Ascending aorta (tissue), 2 donors: ENCODE data around the gene COX5A. TPM values are rescaled to one million over a fixed set of nuclear protein-coding genes. Genes with fewer than 3 reads are reported as not detected.

Experiments used
- DNase-seq, 2 donors: peaks; one replicate each; pipeline ENCODE4 v3.0.0-alpha.2; 2019; ENCODE audit warnings: low spot score in 2 of 2
- H3K27ac ChIP-seq, 2 donors: fragments of 200-600 bp; sonication (generic); one replicate each; pipeline ENCODE4 v1.5.1; 2016 to 2017; ENCODE audit warnings: mild to moderate bottlenecking in 1 of 2
- H3K27me3 ChIP-seq: fragments of 200-600 bp; sonication (generic); one replicate; pipeline ENCODE4 v1.5.1; 2017
- H3K36me3 ChIP-seq, 2 donors: fragments of 200-600 bp; sonication (generic); one replicate each; pipeline ENCODE4 v1.5.1; 2016
- H3K4me1 ChIP-seq, 2 donors: fragments of 200-600 bp; sonication (generic); one replicate each; pipeline ENCODE4 v1.5.1; 2016 to 2017; ENCODE audit warnings: mild to moderate bottlenecking in 1 of 2
- H3K4me3 ChIP-seq, 2 donors: fragments of 200-600 bp; sonication (generic); one replicate each; pipeline ENCODE4 v1.5.1; 2016 to 2017; ENCODE audit warnings: mild to moderate bottlenecking in 1 of 2
- H3K9me3 ChIP-seq, 2 donors: fragments of 200-600 bp; sonication (generic); one replicate each; pipeline ENCODE4 v1.5.1; 2016
- intact Hi-C: fragments of 100-400 bp; cut with DNase I; formaldehyde crosslinking; loops from one replicate; pipeline ENCODE4 v1.15.1; 2023
- total RNA-seq: library from RNA; depleted of rRNA; stranded (reverse); fragments of >200 nt; gene quantifications from one replicate; pipeline ENCODE4 v1.1.0, GENCODE V29; 2016
- TF ChIP-seq, protein P1 (sequence below), 3 experiments: fragments of 200-600 bp in 2 of 3; fragments of 450-650 bp in 1 of 3; sonication (generic) in 2 of 3; IDR thresholded peaks; one replicate each; pipeline ENCODE4 v1.5.1; 2016 to 2019; ENCODE audit warnings: antibody characterized with exemption in 3 of 3, mild to moderate bottlenecking in 1 of 3, moderate library complexity in 1 of 3

COX5A gene
- total RNA-seq, 1 donor from 2014 or later: 83.5 TPM

- no peak overlapping the region for H3K27ac ChIP-seq
- peaks cover 11 to 13% of the 10 kb centered on the region in 2 donors for H3K36me3 ChIP-seq
- TF ChIP-seq, protein P1, sequence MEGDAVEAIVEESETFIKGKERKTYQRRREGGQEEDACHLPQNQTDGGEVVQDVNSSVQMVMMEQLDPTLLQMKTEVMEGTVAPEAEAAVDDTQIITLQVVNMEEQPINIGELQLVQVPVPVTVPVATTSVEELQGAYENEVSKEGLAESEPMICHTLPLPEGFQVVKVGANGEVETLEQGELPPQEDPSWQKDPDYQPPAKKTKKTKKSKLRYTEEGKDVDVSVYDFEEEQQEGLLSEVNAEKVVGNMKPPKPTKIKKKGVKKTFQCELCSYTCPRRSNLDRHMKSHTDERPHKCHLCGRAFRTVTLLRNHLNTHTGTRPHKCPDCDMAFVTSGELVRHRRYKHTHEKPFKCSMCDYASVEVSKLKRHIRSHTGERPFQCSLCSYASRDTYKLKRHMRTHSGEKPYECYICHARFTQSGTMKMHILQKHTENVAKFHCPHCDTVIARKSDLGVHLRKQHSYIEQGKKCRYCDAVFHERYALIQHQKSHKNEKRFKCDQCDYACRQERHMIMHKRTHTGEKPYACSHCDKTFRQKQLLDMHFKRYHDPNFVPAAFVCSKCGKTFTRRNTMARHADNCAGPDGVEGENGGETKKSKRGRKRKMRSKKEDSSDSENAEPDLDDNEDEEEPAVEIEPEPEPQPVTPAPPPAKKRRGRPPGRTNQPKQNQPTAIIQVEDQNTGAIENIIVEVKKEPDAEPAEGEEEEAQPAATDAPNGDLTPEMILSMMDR (IDR thresholded peaks at IDR 0.05): no peak
- H3K4me1 ChIP-seq: peaks cover 4 to 13% of the 10 kb centered on the region in 2 donors
- H3K9me3 ChIP-seq: no peaks in the 10 kb centered on the region
- H3K27me3 ChIP-seq: no peaks in the 10 kb centered on the region
- no peak overlapping the region for H3K4me3 ChIP-seq
- intact Hi-C loops: no loop called here
- no peak for DNase-seq
These were observed 44.9 kb downstream of the COX5A start for GRCh38 chr15:74892931-74893330.

DNA sequence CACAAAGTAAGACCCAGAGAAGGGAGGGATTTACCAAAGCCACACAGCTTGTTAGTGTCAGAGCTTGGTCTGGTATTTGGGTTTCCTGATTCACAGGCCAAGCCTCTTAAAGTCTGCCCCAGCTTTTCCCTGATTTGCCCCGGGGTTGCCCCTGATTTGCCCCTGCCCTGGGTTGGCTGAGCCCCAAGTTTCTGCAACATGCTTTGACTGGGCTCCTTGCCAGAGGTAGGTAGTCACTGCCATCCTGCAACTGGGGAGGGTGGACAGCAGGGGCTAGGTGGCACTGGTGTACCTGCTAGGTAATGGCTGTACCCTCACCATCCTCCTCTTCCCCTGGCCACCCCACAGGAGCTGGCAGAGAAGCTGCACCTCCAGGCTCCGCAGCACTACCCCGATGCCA, 45.6 kb downstream of the COX5A start:
- intact Hi-C loops: no loop called here
- Histone ChIP-seq H3K27ac (no peak overlapping the region), H3K4me1 (peaks cover 4 to 13% of the 10 kb centered on the region in 2 donors), H3K4me3 (no peak overlapping the region), H3K27me3 (no peaks in the 10 kb centered on the region), H3K9me3 (no peaks in the 10 kb centered on the region), H3K36me3 (peaks cover 11 to 13% of the 10 kb centered on the region in 2 donors)
- DNase-seq: no peak
- TF ChIP-seq, protein P1 (IDR thresholded peaks at IDR 0.05): no peak

DNA sequence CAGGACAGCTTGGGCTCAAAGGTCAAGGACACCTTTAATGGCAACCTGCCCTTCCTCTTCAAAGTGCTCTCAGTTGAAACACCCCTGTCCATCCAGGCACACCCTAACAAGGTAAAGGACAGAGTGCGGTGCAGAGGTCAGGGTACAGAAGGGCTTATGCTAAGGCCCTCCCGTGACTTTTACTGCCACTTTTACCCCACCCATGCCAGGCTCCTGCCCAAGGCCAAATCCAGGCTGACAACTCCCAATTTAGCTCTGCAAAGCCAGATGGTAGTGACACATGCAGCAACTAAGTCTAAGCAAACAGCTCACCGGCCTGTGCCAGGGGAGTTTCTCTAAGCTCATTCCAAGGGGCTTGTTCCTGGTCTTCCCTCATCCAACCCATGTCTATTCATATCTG, 46.4 kb downstream of the COX5A start:
- Histone ChIP-seq H3K27me3 (no peaks in the 10 kb centered on the region), H3K4me3 (no peak overlapping the region), H3K36me3 (peaks cover 11 to 13% of the 10 kb centered on the region in 2 donors), H3K4me1 (peaks cover 4 to 13% of the 10 kb centered on the region in 2 donors), H3K27ac (no peak overlapping the region), H3K9me3 (no peaks in the 10 kb centered on the region)
- TF ChIP-seq, protein P1 (IDR thresholded peaks at IDR 0.05): no peak
- intact Hi-C loops: no loop called here
- DNase-seq: no peak

DNA sequence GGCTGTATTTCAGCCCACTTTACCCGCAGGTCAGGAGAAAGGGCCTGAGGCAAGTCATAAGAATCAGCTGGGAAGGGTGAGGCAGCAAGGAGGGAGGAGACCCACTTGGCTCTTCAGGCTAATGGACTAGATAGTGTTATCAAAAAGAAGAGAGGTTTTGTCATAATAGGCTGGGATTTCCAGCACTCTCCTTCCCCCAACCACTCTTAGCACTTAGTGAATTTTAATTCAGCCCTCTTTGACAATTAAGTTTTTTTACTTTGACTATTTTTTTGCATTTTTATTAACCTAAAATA, 47.3 kb downstream of the COX5A start:
- peaks cover 4 to 11% of the 10 kb centered on the region in 2 donors for H3K36me3 ChIP-seq
- DNase-seq: no peak
- intact Hi-C loops: loop anchor here (1.0 kb wide), 1 partner anchor 16 kb away; the partner anchor contains the start of gene FAM219B
- peaks cover 4 to 13% of the 10 kb centered on the region in 2 donors for H3K4me1 ChIP-seq
- H3K27ac ChIP-seq: peak overlapping the region; percentile 70 to 76
- TF ChIP-seq, protein P1 (IDR thresholded peaks at IDR 0.05): no peak
- no peaks in the 10 kb centered on the region for H3K9me3 ChIP-seq
- peak overlapping the region; percentile 76 to 85 for H3K4me3 ChIP-seq
- no peaks in the 10 kb centered on the region for H3K27me3 ChIP-seq

GRCh38 chr15:74889883-74890664, 47.8 kb downstream of the COX5A start, which contains the start of gene MPI:
MPI (plus strand) TSS chr15:74890042; CDS start chr15:74890074, 32 bp downstream.
- H3K36me3 ChIP-seq: peaks cover 4 to 11% of the 10 kb centered on the region in 2 donors
- peak within 1 kb of the TSS; percentile 70 to 76 for H3K27ac ChIP-seq
- H3K27me3 ChIP-seq: no peaks in the 10 kb centered on the region
- DNase-seq: peak; percentile 47 to 89
- TF ChIP-seq, protein P1 (IDR thresholded peaks at IDR 0.05): no peak
- no peaks in the 10 kb centered on the region for H3K9me3 ChIP-seq
- intact Hi-C loops: loop anchor here (1.0 kb wide), 2 partner anchors 16 to 17 kb away; partner anchors contain the start of genes FAM219B and SCAMP2
- H3K4me3 ChIP-seq: peak within 1 kb of the TSS; percentile 76 to 85
- peaks cover 4 to 13% of the 10 kb centered on the region in 2 donors for H3K4me1 ChIP-seq
